SW480 (cell line): Measurements from ENCODE around the gene TEKT3.
A peak's percentile ranks its signal among the peaks of the same experiment; 100 is the strongest.

Experiments used
- DNase-seq: peaks from one replicate; pipeline ENCODE4 v3.0.0-alpha.2; 2016; ENCODE audit warnings: low spot score

TEKT3 gene

GRCh38 chr17:15291674-15292361 lies 49.6 kb downstream of the TEKT3 start:
- DNase-seq, result peak; percentile 15

GRCh38 chr17:15290605-15291004 lies 50.8 kb downstream of the TEKT3 start:
- no peak for DNase-seq

- DNase-seq, result no peak
These were observed 51.9 kb downstream of the TEKT3 start for GRCh38 chr17:15289285-15290183.

- no peak for DNase-seq
These were observed 52.5 kb downstream of the TEKT3 start for GRCh38 chr17:15288859-15289258.

GRCh38 chr17:15287538-15288267 lies 53.7 kb downstream of the TEKT3 start:
- no peak for DNase-seq

- no peak for DNase-seq
These were observed 55.9 kb downstream of the TEKT3 start for GRCh38 chr17:15285466-15285865.

GRCh38 chr17:15284537-15284936 lies 56.9 kb downstream of the TEKT3 start:
- DNase-seq, result no peak

- DNase-seq, result no peak
These were observed 57.3 kb downstream of the TEKT3 start for GRCh38 chr17:15284107-15284506.

- no peak for DNase-seq
These were observed 59.5 kb downstream of the TEKT3 start for GRCh38 chr17:15281909-15282308.

GRCh38 chr17:15278924-15279477 lies 62.4 kb downstream of the TEKT3 start:
- DNase-seq, result no peak

GRCh38 chr17:15278380-15278779 lies 63.0 kb downstream of the TEKT3 start:
- DNase-seq, result no peak

GRCh38 chr17:15274017-15274416 lies 67.4 kb downstream of the TEKT3 start:
- DNase-seq, result no peak

GRCh38 chr17:15273141-15273793 lies 68.1 kb downstream of the TEKT3 start:
- no peak for DNase-seq

- DNase-seq, result no peak
These were observed 69.7 kb downstream of the TEKT3 start for GRCh38 chr17:15271741-15272140.

- DNase-seq, result no peak
These were observed 70.6 kb downstream of the TEKT3 start for GRCh38 chr17:15270628-15271381.

- DNase-seq, result no peak
These were observed 71.7 kb downstream of the TEKT3 start for GRCh38 chr17:15269780-15270089.

- no peak for DNase-seq
These were observed 72.2 kb downstream of the TEKT3 start for GRCh38 chr17:15269087-15269779.

- DNase-seq, result no peak
These were observed 72.9 kb downstream of the TEKT3 start for GRCh38 chr17:15268461-15268860.

- no peak for DNase-seq
These were observed 73.4 kb downstream of the TEKT3 start for GRCh38 chr17:15267996-15268395.

- DNase-seq, result no peak
These were observed 74.9 kb downstream of the TEKT3 start for GRCh38 chr17:15266325-15267125.
